GM18868 (cell line): ENCODE data around the gene GTPBP2.
"Not testable (repeated sequence)": the region's sequence is repeated elsewhere in the genome, so short reads cannot be mapped to it uniquely, and the experiment has no call there.

Experiments
- ATAC-seq: cut with Tn5 transposase; IDR thresholded peaks from one replicate; pipeline ENCODE4 v1.9.1; 2021; ENCODE audit warnings: mild to moderate bottlenecking, moderate library complexity; ENCODE audit not compliant: unreplicated experiment

The GTPBP2 gene

DNA sequence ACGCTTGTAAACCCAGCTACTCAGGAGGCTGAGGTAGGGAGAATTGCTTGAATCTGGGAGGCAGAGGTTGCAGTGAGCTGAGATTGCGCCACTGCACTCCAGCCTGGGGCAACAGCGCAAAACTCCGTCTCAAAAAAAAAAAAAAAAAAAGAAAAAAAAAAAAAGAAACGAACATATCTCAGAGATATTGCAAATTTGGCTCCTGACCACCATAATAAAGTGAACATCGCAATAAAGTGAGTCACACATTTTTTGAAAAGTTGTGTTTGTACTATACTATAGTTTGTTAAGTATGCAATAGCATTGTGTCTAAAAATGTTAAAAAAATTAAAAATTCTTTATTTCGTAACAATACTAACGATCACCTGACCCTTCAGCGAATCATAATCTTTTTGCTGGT, 29.1 kb upstream of the GTPBP2 start:
- ATAC-seq, result no peak

DNA sequence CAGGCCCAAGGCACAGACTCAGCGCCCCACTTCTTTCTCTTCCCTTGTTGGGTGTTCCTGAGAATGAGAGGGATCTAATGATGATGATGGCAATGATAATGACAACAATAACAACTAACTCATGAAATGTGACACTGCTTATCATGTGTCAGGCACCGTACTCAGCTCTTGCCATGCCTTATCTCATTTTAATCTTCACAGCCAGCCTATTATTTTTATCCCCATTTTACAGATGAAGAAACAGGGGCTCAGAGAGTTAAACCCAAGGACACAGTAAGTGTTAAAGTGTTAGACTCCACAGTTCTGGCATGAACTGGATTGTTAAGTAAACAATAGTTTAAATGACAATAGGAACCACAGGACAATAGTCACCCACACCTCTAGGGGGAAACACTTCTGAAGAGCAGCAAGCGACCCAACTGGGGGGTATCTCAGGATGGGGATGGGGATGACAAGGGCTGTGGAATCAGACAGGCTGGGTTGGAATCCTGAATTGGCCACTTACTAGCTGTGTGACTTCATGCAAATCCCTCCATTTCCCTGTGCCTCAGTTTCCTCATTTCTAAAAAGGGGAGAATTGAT, 28.2 kb upstream of the GTPBP2 start:
- no peak for ATAC-seq

DNA sequence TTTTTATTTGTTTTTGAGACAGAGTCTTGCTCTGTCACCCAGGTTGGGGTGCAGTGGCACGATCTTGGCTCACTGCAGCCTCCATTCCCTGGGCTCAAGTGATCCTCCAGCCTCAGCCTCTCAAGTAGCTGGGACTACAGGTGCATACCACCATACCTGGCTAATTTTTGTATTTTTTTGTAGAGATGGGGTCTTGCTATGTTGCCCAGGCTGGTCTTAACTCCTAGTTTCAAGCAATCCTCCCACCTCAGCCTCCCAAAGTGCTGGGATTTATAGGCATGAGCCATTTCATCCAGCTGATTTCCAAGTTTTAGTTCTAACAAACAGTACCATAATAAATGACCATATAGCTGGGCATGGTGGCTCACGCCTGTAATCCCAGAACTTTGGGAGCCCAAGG, 23.8 kb upstream of the GTPBP2 start:
- not testable (repeated sequence) for ATAC-seq

DNA sequence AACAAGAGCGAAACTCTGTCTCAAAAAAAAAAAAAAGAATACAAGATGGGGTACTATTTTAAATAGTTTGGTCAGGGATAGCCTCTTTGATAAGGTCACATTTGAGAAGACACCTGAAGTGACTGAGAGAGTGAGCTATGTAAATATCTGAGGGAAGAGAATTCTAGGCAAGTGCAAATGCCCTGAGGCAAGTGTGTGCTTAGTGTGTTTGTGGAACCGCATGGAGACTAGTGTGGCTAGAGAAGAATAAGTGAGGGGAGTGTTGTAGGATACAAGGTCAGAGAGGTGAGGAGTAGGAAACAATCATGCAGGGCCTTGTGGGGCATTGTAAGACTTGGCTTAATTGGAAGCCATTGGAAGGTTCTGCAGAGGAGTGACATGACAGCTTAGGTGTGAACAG, 19.2 kb upstream of the GTPBP2 start:
- no peak for ATAC-seq

DNA sequence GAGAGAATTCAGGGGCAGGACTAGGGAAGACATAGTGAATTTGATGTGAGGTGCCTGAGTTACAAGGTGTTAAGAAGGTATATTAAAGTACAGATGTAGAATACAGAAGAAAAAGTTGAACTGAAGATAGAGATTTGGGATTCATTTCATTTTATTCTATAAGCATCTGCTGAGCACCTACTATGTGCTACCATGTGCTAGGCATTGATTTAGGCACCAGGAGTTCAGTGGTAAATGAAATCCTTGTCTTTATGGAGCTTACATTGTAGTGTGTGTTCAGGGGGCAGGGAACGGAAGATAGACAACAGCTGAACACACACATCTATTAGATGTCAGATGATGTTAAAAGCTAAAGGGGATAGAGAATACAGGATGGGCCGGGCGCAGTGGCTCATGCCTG, 18.5 kb upstream of the GTPBP2 start:
- ATAC-seq, result no peak

DNA sequence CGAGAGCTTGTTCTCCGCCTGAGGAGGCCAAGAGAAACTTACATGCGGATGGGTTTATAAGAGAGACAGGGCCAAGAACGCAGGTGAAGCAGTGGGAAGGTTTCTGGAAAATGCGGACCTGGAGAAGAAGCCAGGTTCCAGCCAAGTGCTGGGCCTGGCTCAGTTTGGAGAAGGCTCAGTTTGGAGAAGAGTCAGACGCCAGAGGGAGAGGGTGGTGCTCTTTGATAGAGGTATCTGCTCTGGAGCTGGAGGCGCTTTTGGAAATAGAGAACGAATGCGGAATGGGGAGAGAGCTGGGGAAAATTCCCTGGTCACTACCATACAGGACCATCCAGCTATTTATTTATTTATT, 16.5 kb upstream of the GTPBP2 start:
- ATAC-seq, result no peak

DNA sequence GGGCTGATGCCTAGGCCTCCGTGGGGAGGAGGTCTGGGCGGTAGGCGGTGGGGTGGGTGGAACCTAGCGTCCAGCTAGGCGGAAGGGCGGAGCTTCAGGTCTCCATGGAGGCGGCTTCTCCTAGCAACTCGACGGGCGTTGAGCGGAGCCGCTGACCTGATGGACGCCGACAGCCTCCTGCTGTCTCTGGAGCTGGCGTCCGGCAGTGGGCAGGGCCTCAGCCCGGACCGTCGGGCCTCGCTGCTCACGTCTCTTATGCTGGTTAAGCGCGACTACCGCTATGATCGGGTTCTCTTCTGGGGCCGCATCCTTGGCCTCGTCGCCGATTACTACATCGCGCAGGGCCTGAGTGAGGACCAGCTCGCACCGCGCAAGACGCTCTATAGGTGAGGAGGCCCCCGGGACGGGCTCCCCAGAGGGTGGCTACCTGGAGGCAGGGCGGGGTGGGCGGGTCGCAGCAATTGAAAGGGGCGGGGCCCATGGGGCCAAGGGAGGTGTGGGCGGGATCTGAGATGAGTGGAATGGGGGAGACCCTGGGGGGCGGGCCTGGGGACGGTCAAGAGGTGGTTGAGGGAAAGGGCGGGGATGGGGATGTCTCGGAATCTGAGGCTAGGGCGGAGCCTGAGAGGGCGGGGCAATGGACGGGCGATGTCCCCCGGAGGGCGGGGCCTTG, 16.0 kb upstream of the GTPBP2 start, which contains the start of gene RSPH9:
TSS of gene RSPH9 (plus strand) at position 97 of the 673 bp plus-strand sequence. CDS start at position 160, 63 bp downstream.
- ATAC-seq, result peak; percentile 65

DNA sequence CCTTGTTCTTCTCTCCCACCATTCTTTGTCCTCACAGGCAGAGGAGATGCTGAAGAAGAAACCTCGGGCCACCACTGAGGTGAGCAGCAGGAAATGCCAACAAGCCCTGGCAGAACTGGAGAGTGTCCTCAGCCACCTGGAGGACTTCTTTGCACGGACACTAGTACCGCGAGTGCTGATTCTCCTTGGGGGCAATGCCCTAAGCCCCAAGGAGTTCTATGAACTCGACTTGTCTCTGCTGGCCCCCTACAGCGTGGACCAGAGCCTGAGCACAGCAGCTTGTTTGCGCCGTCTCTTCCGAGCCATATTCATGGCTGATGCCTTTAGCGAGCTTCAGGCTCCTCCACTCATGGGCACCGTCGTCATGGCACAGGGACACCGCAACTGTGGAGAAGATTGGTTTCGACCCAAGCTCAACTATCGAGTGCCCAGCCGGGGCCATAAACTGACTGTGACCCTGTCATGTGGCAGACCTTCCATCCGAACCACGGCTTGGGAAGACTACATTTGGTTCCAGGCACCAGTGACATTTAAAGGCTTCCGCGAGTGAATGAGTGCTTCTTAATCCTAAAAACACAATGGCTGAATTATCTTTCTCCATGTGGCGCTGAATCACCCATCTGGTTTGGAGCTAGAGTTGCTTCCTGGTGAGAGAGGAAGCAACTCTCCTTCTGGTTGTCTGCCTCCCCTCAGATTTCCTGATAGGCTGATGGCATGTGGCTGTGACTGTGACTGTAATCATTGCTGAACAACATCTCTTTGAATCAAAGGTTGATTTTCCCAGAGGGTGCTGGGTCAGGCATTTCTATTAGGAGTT, 11.1 kb upstream of the GTPBP2 start:
- no peak for ATAC-seq

DNA sequence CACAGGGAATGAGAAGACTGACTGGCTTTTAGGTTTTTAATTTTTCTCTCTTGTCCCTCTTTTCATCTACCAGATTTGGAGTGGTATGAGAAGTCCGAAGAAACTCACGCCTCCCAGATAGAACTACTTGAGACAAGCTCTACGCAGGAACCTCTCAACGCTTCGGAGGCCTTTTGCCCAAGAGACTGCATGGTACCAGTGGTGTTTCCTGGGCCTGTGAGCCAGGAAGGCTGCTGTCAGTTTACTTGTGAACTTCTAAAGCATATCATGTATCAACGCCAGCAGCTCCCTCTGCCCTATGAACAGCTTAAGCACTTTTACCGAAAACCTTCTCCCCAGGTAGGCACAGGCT, 7.2 kb upstream of the GTPBP2 start:
- peak; percentile 21 for ATAC-seq

DNA sequence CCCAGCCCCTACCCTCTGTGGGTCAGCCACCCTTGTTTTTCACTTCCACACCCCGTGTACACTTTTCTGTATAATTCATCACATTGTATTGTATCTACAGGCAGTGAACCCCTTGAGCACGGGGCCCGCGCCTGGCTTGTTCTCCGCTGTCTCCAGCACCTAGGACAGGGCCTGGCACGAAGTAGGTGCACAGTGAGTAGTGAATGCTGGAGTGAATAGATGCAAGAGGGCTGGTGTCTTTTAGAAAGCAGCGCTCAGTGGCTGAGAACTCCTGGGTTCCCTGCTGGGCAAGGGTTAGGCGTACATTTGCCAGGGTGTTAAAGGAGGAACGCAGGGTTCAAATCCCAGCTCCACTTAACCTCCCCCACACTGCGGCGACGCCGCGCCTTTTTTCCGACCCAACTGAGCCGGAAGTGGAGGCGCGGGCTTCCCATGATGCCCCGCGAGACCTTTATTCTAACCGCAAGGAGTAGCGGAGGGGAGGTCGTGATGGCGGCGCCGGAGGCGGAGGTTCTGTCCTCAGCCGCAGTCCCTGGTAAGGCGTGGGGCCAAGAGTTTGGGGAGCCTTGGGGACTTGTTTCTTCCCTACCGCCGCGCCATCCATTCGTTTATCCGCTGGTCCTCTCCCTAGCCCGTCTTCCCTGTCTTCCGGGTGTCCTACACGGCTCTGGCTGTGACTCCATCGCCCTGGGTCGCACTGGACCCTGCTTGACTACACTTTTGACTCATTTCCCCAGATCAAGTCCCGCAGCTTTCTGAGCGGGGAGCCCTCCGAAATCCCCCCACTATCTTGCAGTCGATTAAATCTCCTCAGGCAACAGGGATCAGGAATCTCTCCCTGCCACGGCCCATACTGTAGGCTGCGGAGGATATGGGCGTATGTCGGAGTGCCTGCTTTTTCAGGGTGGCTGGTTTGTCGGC, 6.6 kb upstream of the GTPBP2 start, which contains the start of gene MAD2L1BP:
TSS of gene MAD2L1BP (plus strand) at position 454 of the 921 bp plus-strand sequence. CDS start at position 490, 36 bp downstream.
- ATAC-seq, result peak; percentile 81

DNA sequence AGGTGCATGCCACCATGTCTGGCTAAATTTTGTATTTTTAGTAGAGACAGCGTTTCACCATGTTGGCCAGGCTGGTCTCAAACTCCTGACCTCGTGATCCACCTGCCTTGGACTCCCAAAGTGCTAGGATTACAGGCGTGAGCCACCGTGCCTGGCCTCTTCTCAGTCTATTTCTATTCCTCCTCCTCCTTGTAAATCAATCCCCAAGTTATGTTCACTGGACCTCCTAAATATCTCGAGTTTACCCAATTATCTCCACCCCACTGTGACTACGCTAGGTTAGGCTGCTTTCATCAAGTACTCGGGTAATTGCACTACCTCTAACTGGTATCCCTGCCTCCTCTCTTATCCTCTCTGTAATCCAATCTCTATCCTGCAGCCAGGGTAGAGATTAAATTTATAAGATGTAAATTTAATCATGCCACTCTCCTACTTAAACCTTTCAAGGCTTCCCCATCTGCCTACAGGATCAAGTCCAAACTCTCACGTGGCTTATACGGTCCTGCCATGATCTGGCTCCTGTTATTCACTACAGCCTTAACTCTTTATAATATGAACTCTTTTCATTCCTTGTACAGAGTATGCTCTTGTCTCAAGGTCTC, 5.7 kb upstream of the GTPBP2 start:
- no peak for ATAC-seq

DNA sequence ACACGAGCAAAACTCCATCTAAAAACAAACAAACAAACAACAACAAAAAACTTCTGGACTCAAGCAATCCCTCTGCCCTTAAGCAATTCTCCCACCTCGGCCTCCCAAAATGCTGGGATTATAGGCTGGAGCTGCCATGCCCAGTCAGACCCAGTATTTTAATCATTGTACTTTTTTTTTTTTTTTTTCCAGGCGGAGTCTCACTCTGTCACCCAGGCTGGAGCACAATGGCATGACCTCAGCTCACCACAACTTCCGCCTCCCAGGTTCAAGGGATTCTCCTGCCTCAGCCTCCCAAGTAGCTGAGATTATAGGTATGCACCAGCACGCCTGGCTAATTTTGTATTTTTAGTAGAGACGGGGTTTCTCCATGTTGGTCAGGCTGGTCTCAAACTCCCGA, 3.9 kb upstream of the GTPBP2 start:
- not testable (repeated sequence) for ATAC-seq

DNA sequence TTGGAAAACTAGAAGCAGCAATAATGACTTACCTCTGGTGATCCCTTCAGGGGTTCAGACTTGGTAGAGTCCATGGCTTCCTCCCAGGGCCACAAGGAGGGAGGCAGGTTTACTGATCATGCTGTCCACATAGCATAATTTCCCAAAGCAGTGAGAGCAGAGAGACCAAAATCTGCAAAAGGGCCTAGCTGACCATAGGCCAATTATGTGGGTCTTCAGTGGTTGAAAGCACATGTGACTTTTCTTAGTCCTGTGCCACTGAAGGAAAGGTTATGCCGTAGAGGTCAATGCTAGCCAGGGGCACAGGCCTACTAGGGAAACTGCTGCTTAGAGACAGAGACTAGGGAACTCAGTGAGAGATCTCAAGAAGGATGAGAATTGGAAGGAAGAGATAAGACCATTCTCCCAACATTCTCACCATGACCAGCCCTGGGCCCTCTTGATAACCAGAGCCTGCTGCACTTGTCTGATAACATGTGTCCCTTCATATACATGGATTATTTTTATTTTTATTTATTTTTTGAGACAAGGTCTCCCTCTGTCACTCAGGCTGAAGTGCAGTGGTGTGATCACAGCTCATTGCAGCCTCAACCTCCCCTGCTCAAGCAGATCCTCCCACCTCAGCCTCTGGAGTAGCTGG, 2.0 kb upstream of the GTPBP2 start:
- no peak for ATAC-seq

DNA sequence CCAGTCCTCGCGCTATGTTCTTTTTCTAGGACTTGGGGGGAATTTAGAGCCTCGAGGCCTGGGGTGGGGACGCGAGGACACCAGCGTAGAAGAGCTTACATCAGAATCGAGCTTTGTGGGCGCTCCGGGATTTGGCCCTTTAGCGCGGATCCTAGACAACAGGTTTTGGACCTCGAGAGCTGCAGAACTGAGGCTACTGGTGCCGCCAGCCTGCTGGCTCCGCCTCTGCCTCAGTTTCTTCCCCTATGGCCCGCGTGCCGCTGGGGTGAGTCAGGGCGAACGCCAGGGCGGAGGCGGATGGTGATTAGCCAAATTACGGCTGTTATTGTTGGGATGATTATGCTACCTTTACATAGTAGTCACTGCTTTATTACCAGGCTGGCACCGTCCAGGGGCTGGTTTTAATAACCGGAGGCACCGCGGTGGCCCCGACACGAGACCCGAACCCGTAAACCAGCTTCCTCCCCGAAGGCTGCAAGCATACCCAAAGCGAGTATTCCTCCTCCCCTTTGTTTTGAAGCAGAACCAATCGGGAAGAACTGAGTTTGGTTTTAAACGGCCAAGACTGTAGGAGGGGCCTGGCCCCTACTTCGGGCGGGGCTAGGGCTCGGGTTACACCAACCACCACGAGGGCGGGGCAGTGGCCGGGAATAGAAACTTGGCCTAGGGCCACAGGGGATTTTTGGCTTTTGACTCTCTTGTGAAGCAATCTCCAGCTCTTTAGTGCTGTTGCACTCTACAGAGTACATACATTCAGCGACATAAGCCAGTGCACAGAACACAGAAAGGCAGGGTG, 639 bp upstream of the GTPBP2 start:
- peak; percentile 63 for ATAC-seq

DNA sequence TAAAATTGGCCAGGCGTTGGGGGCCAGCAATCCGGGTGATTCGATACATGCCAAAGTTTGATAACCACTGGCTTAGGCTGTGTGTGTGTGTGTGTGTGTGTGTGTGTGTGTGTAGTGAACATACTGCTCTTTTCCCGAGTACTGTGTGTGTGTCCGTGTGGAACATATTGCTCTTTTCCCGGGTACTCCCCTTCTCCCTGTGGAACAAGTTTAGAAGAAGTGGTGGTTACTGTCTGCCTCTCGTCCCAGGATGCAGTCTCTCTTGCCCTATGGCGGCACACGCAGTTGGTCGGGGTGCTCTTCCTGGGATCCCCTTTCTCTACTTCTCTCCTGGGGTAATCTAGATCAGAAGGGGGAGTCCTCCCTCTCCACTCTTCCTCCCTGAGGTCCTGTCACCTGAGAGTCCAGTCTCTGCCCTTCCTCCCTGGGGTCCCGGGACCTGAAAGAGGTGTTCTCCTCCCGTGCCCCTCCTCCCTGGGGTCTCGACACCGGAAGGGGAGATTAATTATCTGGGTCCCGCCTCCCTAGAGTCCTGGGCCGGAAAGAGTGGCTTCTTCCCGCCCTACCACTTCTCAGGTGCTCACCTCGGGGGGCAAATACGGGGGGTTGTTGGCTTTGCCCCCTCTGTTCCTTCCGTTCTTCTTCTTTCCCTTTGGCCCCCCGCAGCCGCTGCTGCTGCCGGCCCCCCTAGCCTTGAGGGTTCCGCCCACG, 516 bp downstream of the GTPBP2 start:
- ATAC-seq, result no peak

DNA sequence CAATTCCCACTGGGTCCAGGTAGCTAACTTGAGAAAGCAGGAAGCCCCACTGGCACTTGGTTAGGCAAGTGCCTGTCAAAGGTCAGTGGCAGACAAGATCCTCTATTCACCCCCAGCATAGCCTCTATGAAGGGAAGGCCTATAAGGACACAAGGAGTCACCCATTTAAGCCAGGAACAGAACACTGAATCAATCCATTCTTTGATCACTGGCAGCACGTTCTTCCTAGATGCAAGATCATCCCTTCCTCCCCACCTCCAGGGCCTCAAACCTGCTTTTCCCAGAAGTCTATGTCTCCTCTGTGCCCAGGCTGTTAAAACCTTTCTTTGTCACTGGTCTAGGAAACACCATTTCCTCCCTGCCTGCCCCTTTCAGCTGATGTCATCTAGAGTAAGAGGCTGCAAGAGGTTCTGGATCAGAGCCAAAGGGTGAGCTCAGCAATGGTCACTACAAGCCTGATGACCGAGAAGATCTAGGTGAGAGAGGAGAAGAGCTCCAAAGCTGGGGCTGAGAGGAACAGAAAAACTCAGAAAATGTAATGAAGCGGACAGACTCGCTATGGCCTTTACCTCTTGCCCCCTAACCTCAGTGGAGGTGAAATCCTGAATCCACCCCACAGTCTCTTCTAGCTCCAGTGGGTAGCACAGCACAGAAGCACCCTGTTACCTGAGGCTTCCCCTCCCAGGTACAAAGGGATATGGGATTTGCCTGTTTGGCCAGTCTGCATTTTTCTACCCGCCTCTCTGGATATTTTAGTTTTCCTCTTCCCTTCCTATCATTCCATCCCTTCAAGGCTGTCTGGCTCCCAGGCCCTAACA, 1.8 kb downstream of the GTPBP2 start:
- ATAC-seq, result no peak

DNA sequence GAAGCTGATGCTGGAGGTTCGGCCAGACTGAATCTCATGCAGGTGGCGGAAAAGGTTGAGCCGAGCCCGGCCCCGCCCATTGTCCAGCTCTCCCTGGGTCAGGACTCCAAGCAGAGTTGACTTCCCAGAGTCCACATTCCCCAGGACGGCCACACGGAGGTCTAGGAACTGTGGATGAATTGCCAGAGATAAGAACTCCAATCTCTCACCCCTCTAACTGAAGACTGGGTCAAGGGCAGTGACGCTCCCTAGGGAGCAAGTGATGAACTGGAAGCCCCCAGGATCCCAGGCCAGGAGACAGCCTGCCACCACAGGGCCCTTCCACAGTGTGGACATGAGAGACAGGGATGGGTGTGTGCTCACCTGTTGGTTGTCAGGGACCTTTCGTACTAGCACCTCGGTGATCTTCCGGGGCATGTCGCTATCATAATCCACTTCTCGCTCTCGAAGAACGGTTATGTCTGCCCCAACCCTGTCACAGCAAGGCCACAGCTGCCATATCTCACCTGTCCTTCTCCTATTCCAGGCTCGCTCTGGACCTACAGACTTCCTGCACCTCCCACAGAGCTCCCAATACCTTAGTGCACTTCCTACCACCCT, 3.6 kb downstream of the GTPBP2 start:
- no peak for ATAC-seq
